Measurements from ENCODE around the gene TBRG1. TPM values are rescaled to one million over a fixed set of nuclear protein-coding genes. Genes with fewer than 3 reads are reported as not detected.
"Not testable (repeated sequence)": the region's sequence is repeated elsewhere in the genome, so short reads cannot be mapped to it uniquely, and the experiment has no call there.

TBRG1 gene
- total RNA-seq, 1 donor: 40.2 TPM

DNA sequence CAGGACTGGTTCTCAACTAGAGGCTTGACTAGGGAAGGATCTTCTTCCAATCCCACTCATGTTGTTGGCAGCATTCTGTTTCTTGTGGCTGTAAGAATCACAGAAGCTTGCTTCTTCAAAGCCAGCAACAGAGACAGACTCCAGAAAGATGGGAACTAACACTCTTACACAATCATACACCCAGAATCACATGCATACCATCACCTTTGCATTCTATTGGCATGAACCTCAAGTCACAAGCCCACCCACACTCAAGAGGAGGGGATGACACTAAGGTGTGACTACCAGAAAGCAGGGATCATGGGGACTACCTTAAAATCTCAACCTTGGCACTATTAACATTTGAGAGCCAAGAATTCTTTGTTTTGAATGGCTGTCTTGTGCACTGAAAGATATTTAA lies 25.0 kb upstream of the TBRG1 start:
- H3K27ac ChIP-seq (ENCODE audit: low read depth, low read length): no peak overlapping the region
- no peak overlapping the region for H3K4me2 ChIP-seq (ENCODE audit: insufficient read depth, low read length)
- no peaks in the 10 kb centered on the region for H3K9me3 ChIP-seq (ENCODE audit: low read depth, low read length)
- TF ChIP-seq, protein P1, sequence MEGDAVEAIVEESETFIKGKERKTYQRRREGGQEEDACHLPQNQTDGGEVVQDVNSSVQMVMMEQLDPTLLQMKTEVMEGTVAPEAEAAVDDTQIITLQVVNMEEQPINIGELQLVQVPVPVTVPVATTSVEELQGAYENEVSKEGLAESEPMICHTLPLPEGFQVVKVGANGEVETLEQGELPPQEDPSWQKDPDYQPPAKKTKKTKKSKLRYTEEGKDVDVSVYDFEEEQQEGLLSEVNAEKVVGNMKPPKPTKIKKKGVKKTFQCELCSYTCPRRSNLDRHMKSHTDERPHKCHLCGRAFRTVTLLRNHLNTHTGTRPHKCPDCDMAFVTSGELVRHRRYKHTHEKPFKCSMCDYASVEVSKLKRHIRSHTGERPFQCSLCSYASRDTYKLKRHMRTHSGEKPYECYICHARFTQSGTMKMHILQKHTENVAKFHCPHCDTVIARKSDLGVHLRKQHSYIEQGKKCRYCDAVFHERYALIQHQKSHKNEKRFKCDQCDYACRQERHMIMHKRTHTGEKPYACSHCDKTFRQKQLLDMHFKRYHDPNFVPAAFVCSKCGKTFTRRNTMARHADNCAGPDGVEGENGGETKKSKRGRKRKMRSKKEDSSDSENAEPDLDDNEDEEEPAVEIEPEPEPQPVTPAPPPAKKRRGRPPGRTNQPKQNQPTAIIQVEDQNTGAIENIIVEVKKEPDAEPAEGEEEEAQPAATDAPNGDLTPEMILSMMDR (IDR thresholded peaks at IDR 0.05; ENCODE audit: extremely low read depth, low read depth, low read length): no peak
- H3K4me3 ChIP-seq (ENCODE audit: insufficient read depth, low read length): no peak overlapping the region
- H4K20me1 ChIP-seq (ENCODE audit: insufficient read depth, low read length): no peaks in the 10 kb centered on the region
- H3K36me3 ChIP-seq (ENCODE audit: insufficient read depth, low read length): no peaks in the 10 kb centered on the region
- peaks cover 6% of the 10 kb centered on the region for H3K27me3 ChIP-seq (ENCODE audit: insufficient read depth, low read length)
- H3K79me2 ChIP-seq (ENCODE audit: insufficient read depth, low read length): no peaks in the 10 kb centered on the region
- H2AFZ ChIP-seq (ENCODE audit: low read length): no peak overlapping the region
- H3K4me1 ChIP-seq (ENCODE audit: insufficient read depth, low read length): no peaks in the 10 kb centered on the region
- no peak for DNase-seq (ENCODE audit: insufficient read length, low spot score, missing footprints)

DNA sequence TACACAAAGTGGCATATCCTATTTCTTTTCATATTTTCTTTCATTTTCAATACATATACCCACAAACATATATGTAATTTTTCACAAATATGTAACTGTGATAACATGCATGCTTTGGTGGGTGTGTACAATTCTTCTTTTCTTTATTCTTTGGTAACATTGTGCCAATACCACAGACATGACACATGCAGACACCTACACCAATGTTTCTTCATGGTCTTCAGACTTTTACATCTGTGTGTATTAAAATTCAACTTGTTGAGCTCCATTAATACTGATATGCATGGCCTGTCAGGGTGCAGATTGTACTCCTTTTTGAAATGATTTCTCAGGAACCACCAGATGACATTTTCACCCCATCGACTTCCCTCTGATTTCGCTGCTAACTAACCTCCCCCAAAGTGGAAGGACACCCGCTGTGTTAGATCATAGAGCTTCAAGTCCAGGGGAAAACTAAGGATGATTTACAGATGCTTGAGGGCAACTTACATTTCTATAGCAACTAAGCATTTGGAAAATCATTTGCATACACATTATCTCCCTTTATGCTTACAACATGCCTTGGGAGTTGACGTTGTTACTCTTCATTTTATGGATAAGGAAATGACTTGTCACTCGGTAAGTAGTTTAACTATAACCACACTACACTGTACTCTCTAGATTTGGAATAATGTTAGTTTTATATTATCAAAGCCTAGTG lies 21.9 kb upstream of the TBRG1 start:
- no peaks in the 10 kb centered on the region for H3K79me2 ChIP-seq (ENCODE audit: insufficient read depth, low read length)
- H3K27me3 ChIP-seq (ENCODE audit: insufficient read depth, low read length): peaks cover 4% of the 10 kb centered on the region
- no peaks in the 10 kb centered on the region for H4K20me1 ChIP-seq (ENCODE audit: insufficient read depth, low read length)
- TF ChIP-seq, protein P1 (IDR thresholded peaks at IDR 0.05; ENCODE audit: extremely low read depth, low read depth, low read length): no peak
- H3K4me3 ChIP-seq (ENCODE audit: insufficient read depth, low read length): no peak overlapping the region
- DNase-seq (ENCODE audit: insufficient read length, low spot score, missing footprints): peak; percentile 13
- H3K4me1 ChIP-seq (ENCODE audit: insufficient read depth, low read length): no peaks in the 10 kb centered on the region
- H3K9me3 ChIP-seq (ENCODE audit: low read depth, low read length): no peaks in the 10 kb centered on the region
- H3K27ac ChIP-seq (ENCODE audit: low read depth, low read length): no peak overlapping the region
- H2AFZ ChIP-seq (ENCODE audit: low read length): no peak overlapping the region
- no peak overlapping the region for H3K4me2 ChIP-seq (ENCODE audit: insufficient read depth, low read length)
- H3K36me3 ChIP-seq (ENCODE audit: insufficient read depth, low read length): no peaks in the 10 kb centered on the region

DNA sequence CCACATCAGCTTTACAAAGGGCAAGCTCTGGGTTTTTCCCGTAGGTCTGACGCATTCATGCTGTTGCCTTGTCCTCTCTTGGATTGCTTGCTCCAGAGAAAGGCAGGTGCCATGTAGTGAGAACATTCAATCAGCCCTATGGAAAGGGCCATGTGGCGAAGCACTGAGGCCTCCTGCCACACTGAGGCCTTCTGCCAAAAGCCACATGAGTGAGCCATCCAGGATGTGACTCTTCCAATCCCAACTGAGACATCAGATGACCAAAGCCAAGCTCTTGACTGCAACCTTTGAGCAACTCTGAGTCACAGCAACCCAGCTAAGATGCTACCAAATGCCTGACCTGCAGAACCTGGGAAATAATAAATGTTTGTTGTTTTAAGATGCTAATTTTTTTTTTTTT lies 20.5 kb upstream of the TBRG1 start:
- Histone ChIP-seq H3K4me1 (ENCODE audit: insufficient read depth, low read length) (no peaks in the 10 kb centered on the region), H4K20me1 (ENCODE audit: insufficient read depth, low read length) (no peaks in the 10 kb centered on the region), H3K9me3 (ENCODE audit: low read depth, low read length) (no peaks in the 10 kb centered on the region), H3K27me3 (ENCODE audit: insufficient read depth, low read length) (peaks cover 3% of the 10 kb centered on the region), H3K4me2 (ENCODE audit: insufficient read depth, low read length) (no peak overlapping the region), H2AFZ (ENCODE audit: low read length) (no peak overlapping the region), H3K4me3 (ENCODE audit: insufficient read depth, low read length) (no peak overlapping the region), H3K27ac (ENCODE audit: low read depth, low read length) (no peak overlapping the region), H3K79me2 (ENCODE audit: insufficient read depth, low read length) (no peaks in the 10 kb centered on the region), H3K36me3 (ENCODE audit: insufficient read depth, low read length) (no peaks in the 10 kb centered on the region)
- TF ChIP-seq, protein P1 (IDR thresholded peaks at IDR 0.05; ENCODE audit: extremely low read depth, low read depth, low read length): no peak
- DNase-seq (ENCODE audit: insufficient read length, low spot score, missing footprints): no peak

DNA sequence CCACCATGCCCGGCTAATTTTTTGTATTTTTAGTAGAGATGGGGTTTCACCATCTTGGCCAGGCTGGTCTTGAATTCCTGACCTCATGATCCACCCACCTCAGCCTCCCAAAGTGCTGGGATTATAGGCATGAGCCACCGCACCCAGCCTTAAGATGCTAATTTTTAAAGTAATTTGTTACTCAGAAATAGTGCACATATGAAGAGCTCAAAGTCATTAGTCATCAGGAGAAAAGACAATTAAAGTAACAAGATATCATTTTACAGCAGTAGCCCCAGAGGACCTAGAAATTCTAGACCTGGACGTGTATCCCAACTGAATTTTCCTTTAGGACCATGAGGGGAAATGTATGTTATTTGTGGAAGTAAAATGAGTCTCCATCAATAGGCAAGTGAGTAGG lies 19.9 kb upstream of the TBRG1 start:
- not testable (repeated sequence) for DNase-seq (ENCODE audit: insufficient read length, low spot score, missing footprints); H4K20me1 ChIP-seq (ENCODE audit: insufficient read depth, low read length); H3K4me3 ChIP-seq (ENCODE audit: insufficient read depth, low read length); H2AFZ ChIP-seq (ENCODE audit: low read length); H3K4me1 ChIP-seq (ENCODE audit: insufficient read depth, low read length); H3K4me2 ChIP-seq (ENCODE audit: insufficient read depth, low read length); H3K36me3 ChIP-seq (ENCODE audit: insufficient read depth, low read length); H3K27ac ChIP-seq (ENCODE audit: low read depth, low read length); H3K27me3 ChIP-seq (ENCODE audit: insufficient read depth, low read length); H3K79me2 ChIP-seq (ENCODE audit: insufficient read depth, low read length); H3K9me3 ChIP-seq (ENCODE audit: low read depth, low read length)
